HEK293 (cell line): ENCODE data around the gene FERMT3.

Source experiments
- CTCF ChIA-PET: fragments of 350-600 bp; formaldehyde crosslinking; extraction: SDS; loops from one replicate; lab custom pipeline; 2021; ENCODE audit warnings: antibody characterized with exemption; lab: Yijun Ruan, JAX
- POLR2A ChIA-PET: fragments of 300-600 bp; formaldehyde crosslinking; extraction: SDS; loops from one replicate; lab custom pipeline; 2020; ENCODE audit warnings: antibody characterized with exemption, inconsistent platforms; lab: Yijun Ruan, JAX
- H3K27ac ChIP-seq: fragments of 200-500 bp; sonication (Bioruptor generic); 2 replicates; pipeline ENCODE4 v1.5.1; 2014; ENCODE audit warnings: low read depth, low read length, control low read depth, inconsistent platforms; ENCODE audit errors: extremely low read depth
- H3K36me3 ChIP-seq, 2 experiments: fragments of 200-500 bp in 1 of 2; sonication (Bioruptor generic) in 1 of 2; 1 replicate in 1 of 2; 2 replicates in 1 of 2; pipeline ENCODE4 v1.5.1; 2014 to 2017; ENCODE audit warnings: inconsistent platforms in 2 of 2, low read length in 2 of 2; ENCODE audit not compliant: control insufficient read depth in 2 of 2, insufficient read depth in 1 of 2
- H3K4me1 ChIP-seq: fragments of 200-500 bp; sonication (Bioruptor generic); 2 replicates; pipeline ENCODE4 v1.5.1; 2014; ENCODE audit warnings: mild to moderate bottlenecking, low read length, inconsistent platforms; ENCODE audit not compliant: control insufficient read depth, insufficient read depth
- H3K4me3 ChIP-seq: 2 replicates; pipeline ENCODE4 v1.5.1; 2011; ENCODE audit warnings: low read depth, mild to moderate bottlenecking, control low read depth, low read length, moderate library complexity
- H3K9me3 ChIP-seq: fragments of 200-500 bp; sonication (Bioruptor generic); 2 replicates; pipeline ENCODE4 v1.5.1; 2014; ENCODE audit warnings: low read depth, low read length, inconsistent platforms; ENCODE audit not compliant: control insufficient read depth, insufficient read depth
- EGR2 ChIP-seq: fragments of 450-650 bp; formaldehyde crosslinking; IDR thresholded peaks from 2 replicates; pipeline ENCODE4 v1.5.1; 2016; ENCODE audit warnings: low read depth, missing biosample characterization, missing genetic modification characterization
- GLIS1 ChIP-seq: fragments of 450-650 bp; formaldehyde crosslinking; IDR thresholded peaks from 2 replicates; pipeline ENCODE4 v1.5.1; 2016; ENCODE audit warnings: missing biosample characterization, missing genetic modification characterization
- IKZF3 ChIP-seq: fragments of 450-650 bp; IDR thresholded peaks from 2 replicates; pipeline ENCODE4 v1.5.0; 2018; ENCODE audit warnings: missing biosample characterization, mild to moderate bottlenecking, missing genetic modification characterization, moderate library complexity
- KLF10 ChIP-seq: fragments of 450-650 bp; IDR thresholded peaks from 2 replicates; pipeline ENCODE4 v1.5.1; 2018; ENCODE audit warnings: missing biosample characterization, mild to moderate bottlenecking, missing genetic modification characterization
- KLF7 ChIP-seq: fragments of 450-650 bp; formaldehyde crosslinking; IDR thresholded peaks from 2 replicates; pipeline ENCODE4 v1.5.1; 2016; ENCODE audit warnings: missing biosample characterization, missing genetic modification characterization, borderline replicate concordance
- KLF9 ChIP-seq: fragments of 450-650 bp; formaldehyde crosslinking; IDR thresholded peaks from 2 replicates; pipeline ENCODE4 v1.5.1; 2016; ENCODE audit warnings: missing biosample characterization, missing genetic modification characterization, low read depth
- PATZ1 ChIP-seq: fragments of 450-650 bp; formaldehyde crosslinking; IDR thresholded peaks from 2 replicates; pipeline ENCODE4 v1.5.1; 2016; ENCODE audit warnings: missing biosample characterization, missing genetic modification characterization
- SCRT2 ChIP-seq: fragments of 450-650 bp; formaldehyde crosslinking; IDR thresholded peaks from 2 replicates; pipeline ENCODE4 v1.5.1; 2016; ENCODE audit warnings: missing biosample characterization, missing genetic modification characterization
- SP2 ChIP-seq: fragments of 450-650 bp; formaldehyde crosslinking; IDR thresholded peaks from 2 replicates; pipeline ENCODE4 v1.5.1; 2016; ENCODE audit warnings: missing biosample characterization, missing genetic modification characterization
- SP3 ChIP-seq: fragments of 450-650 bp; formaldehyde crosslinking; IDR thresholded peaks from 2 replicates; pipeline ENCODE4 v1.5.1; 2016; ENCODE audit warnings: missing biosample characterization, missing genetic modification characterization
- ZBTB49 ChIP-seq: fragments of 450-650 bp; formaldehyde crosslinking; IDR thresholded peaks from 2 replicates; pipeline ENCODE4 v1.5.1; 2016; ENCODE audit warnings: missing biosample characterization, missing genetic modification characterization, low read depth
- ZBTB8A ChIP-seq: fragments of 450-650 bp; formaldehyde crosslinking; IDR thresholded peaks from 2 replicates; pipeline ENCODE4 v1.5.1; 2016; ENCODE audit warnings: missing biosample characterization, missing genetic modification characterization
- ZIC2 ChIP-seq: fragments of 450-650 bp; formaldehyde crosslinking; IDR thresholded peaks from 2 replicates; pipeline ENCODE4 v1.5.1; 2016; ENCODE audit warnings: missing biosample characterization, missing genetic modification characterization
- ZNF174 ChIP-seq: fragments of 450-650 bp; formaldehyde crosslinking; IDR thresholded peaks from 2 replicates; pipeline ENCODE4 v1.5.0; 2017; ENCODE audit warnings: missing biosample characterization, mild to moderate bottlenecking, missing genetic modification characterization
- ZNF18 ChIP-seq: fragments of 450-650 bp; formaldehyde crosslinking; IDR thresholded peaks from 2 replicates; pipeline ENCODE4 v1.5.1; 2016; ENCODE audit warnings: missing biosample characterization, missing genetic modification characterization
- ZNF184 ChIP-seq: fragments of 450-650 bp; IDR thresholded peaks from 2 replicates; pipeline ENCODE4 v1.5.1; 2018; ENCODE audit warnings: missing biosample characterization, mild to moderate bottlenecking, missing genetic modification characterization
- ZNF2 ChIP-seq: fragments of 450-650 bp; formaldehyde crosslinking; IDR thresholded peaks from 2 replicates; pipeline ENCODE4 v1.5.1; 2016; ENCODE audit warnings: missing biosample characterization, missing genetic modification characterization
- ZNF335 ChIP-seq: fragments of 450-650 bp; formaldehyde crosslinking; conservative IDR thresholded peaks from 2 replicates; pipeline ENCODE4 v1.5.1; 2016; ENCODE audit warnings: missing biosample characterization, missing genetic modification characterization
- ZNF423 ChIP-seq: fragments of 450-650 bp; formaldehyde crosslinking; IDR thresholded peaks from 2 replicates; pipeline ENCODE4 v1.5.1; 2016; ENCODE audit warnings: missing biosample characterization, missing genetic modification characterization
- ZNF514 ChIP-seq: fragments of 450-650 bp; formaldehyde crosslinking; IDR thresholded peaks from 2 replicates; pipeline ENCODE4 v1.5.1; 2016; ENCODE audit warnings: missing biosample characterization, missing genetic modification characterization
- ZNF561 ChIP-seq: fragments of 450-650 bp; IDR thresholded peaks from 2 replicates; pipeline ENCODE4 v1.5.1; 2018; ENCODE audit warnings: missing biosample characterization, missing genetic modification characterization, borderline replicate concordance
- ZNF621 ChIP-seq: fragments of 450-650 bp; formaldehyde crosslinking; IDR thresholded peaks from 2 replicates; pipeline ENCODE4 v1.5.1; 2017; ENCODE audit warnings: missing biosample characterization, missing genetic modification characterization
- ZNF701 ChIP-seq: fragments of 450-650 bp; formaldehyde crosslinking; IDR thresholded peaks from 2 replicates; pipeline ENCODE4 v1.5.1; 2016; ENCODE audit warnings: missing biosample characterization, missing genetic modification characterization
- ZSCAN30 ChIP-seq: fragments of 450-650 bp; IDR thresholded peaks from 2 replicates; pipeline ENCODE4 v1.5.1; 2018; ENCODE audit warnings: missing biosample characterization, mild to moderate bottlenecking, missing genetic modification characterization, moderate library complexity
- ZSCAN5A ChIP-seq: fragments of 450-650 bp; formaldehyde crosslinking; IDR thresholded peaks from 2 replicates; pipeline ENCODE4 v1.5.1; 2016; ENCODE audit warnings: missing biosample characterization, missing genetic modification characterization

The FERMT3 gene

GRCh38 chr11:64233913-64234586, 27.5 kb downstream of the FERMT3 start, which contains the start of gene VEGFB (continued):
- TF ChIP-seq ZNF423 (tag by site-specific recombination) = 0 out of 2 replicates have a peak, but pooled peaks have one; percentile 13
- TF ChIP-seq KLF7 = no peak
- TF ChIP-seq PATZ1 (tag by site-specific recombination) = peak; percentile 55; the same call in 1 of the 2 replicates
- no peak for TF ChIP-seq ZNF514 (tag by site-specific recombination)
- TF ChIP-seq KLF10 (tag by site-specific recombination) = peak; percentile 64
- TF ChIP-seq ZNF184 (tag by site-specific recombination) = no peak
- no peak for TF ChIP-seq ZNF701 (tag by site-specific recombination)
- TF ChIP-seq ZIC2 = peak; percentile 74
- TF ChIP-seq ZNF174 = no peak
- no peak for TF ChIP-seq ZNF18 (tag by site-specific recombination)
- TF ChIP-seq ZNF561 (tag by site-specific recombination) = 0 out of 2 replicates have a peak, but pooled peaks have one; percentile 50
- TF ChIP-seq EGR2 (tag by site-specific recombination) = peak; percentile 19; the same call in 1 of the 2 replicates
- TF ChIP-seq ZNF2 = 0 out of 2 replicates have a peak, but pooled peaks have one; percentile 32

- ChIA-PET POLR2A (interaction anchor here (1.1 to 3.5 kb wide), 2 partner anchors 11 to 50 kb away, joined by 3 to 8 read pairs; partner anchors contain the start of gene STIP1), CTCF (no interaction called here)
- H3K4me1 ChIP-seq = no peaks in the 10 kb centered on the region
- H3K27ac ChIP-seq = peak overlapping the region; percentile 68; the same call in 1 of the 2 replicates
- peaks cover 0 to 31% of the 10 kb centered on the region in 2 experiments; a peak in 1 of 3 replicates for H3K36me3 ChIP-seq
- no peaks in the 10 kb centered on the region for H3K9me3 ChIP-seq
- H3K4me3 ChIP-seq = peak overlapping the region; percentile 43
- TF ChIP-seq IKZF3 (tag by site-specific recombination) (no peak), KLF9 (tag by site-specific recombination) (peak; percentile 45), ZIC2 (peak; percentile 78), PATZ1 (tag by site-specific recombination) (0 out of 2 replicates have a peak, but pooled peaks have one; percentile 24), ZSCAN30 (0 out of 2 replicates have a peak, but pooled peaks have one; percentile 49), SP3 (tag by site-specific recombination) (peak; percentile 60), SP2 (0 out of 2 replicates have a peak, but pooled peaks have one; percentile 17), ZBTB49 (tag by site-specific recombination) (no peak), ZSCAN5A (tag by site-specific recombination) (no peak), KLF10 (tag by site-specific recombination) (peak; percentile 73; the same call in 1 of the 2 replicates), SCRT2 (tag by site-specific recombination) (peak; percentile 93), ZBTB8A (tag by site-specific recombination) (peak; percentile 90), ZNF335 (tag by site-specific recombination) (peak; percentile 57), GLIS1 (tag by site-specific recombination) (peak; percentile 21; the same call in 1 of the 2 replicates), ZNF184 (tag by site-specific recombination) (no peak), ZNF621 (no peak)
These were observed 28.3 kb downstream of the FERMT3 start for GRCh38 chr11:64234647-64235379.
